B cell (primary cell): ENCODE results near the gene CD207. TPM values are rescaled to one million over a fixed set of nuclear protein-coding genes. Genes with fewer than 3 reads are reported as not detected.

Source experiments
- ATAC-seq: fragments of 200-7000 bp; cut with Tn5 transposase; one replicate; pipeline ENCODE4 v1.10.0; 2021; ENCODE audit warnings: low read depth, mild to moderate bottlenecking, moderate number of reproducible peaks, moderate library complexity
- CTCF ChIA-PET: fragments of 350-600 bp; sonication (Branson Sonifier 250); formaldehyde crosslinking; loops from one replicate; lab custom pipeline; 2021; ENCODE audit warnings: antibody characterized with exemption, inconsistent platforms; lab: Charles Lee
- POLR2A ChIA-PET: fragments of 350-600 bp; sonication (Branson Sonifier 250); formaldehyde crosslinking; loops from one replicate; lab custom pipeline; 2021; ENCODE audit warnings: antibody characterized with exemption; lab: Charles Lee
- DNase-seq: peaks from one replicate; pipeline ENCODE4 v3.0.0; 2013
- H2AFZ ChIP-seq: 2 replicates; pipeline ENCODE4 v1.6.1; 2012; ENCODE audit warnings: mild to moderate bottlenecking, low read depth, low read length; ENCODE audit not compliant: insufficient read depth, poor library complexity, severe bottlenecking
- H3K27ac ChIP-seq, 2 donors: 1 replicate in 1 of 2; 2 replicates in 1 of 2; pipeline ENCODE4 v1.5.1; 2012 to 2013; ENCODE audit warnings: low read length in 2 of 2, mild to moderate bottlenecking in 2 of 2, moderate library complexity in 1 of 2
- H3K27me3 ChIP-seq, 4 experiments: fragments of 200-600 bp in 1 of 4; sonication (generic) in 1 of 4; replicated peaks in 1 of 4; 1 replicate in 2 of 4; 2 replicates in 2 of 4; pipeline versions ENCODE4 v1.6.1 to v1.7.0; 2013 to 2016; ENCODE audit warnings: low read length in 3 of 4, mild to moderate bottlenecking in 2 of 4, mixed read lengths in 1 of 4, moderate library complexity in 1 of 4; ENCODE audit not compliant: insufficient read depth in 4 of 4, control insufficient read depth in 3 of 4; ENCODE audit errors: control extremely low read depth in 1 of 4
- H3K36me3 ChIP-seq, 2 experiments: replicated peaks in 1 of 2; 1 replicate in 1 of 2; 2 replicates in 1 of 2; pipeline versions ENCODE4 v1.6.1 to v1.7.1; 2013; ENCODE audit warnings: low read length in 1 of 2; ENCODE audit not compliant: insufficient read depth in 2 of 2, control insufficient read depth in 1 of 2; ENCODE audit errors: control extremely low read depth in 1 of 2, extremely low read depth in 1 of 2
- H3K4me1 ChIP-seq, 2 donors: fragments of 200-600 bp in 1 of 2; sonication (generic) in 1 of 2; 1 replicate in 1 of 2; 2 replicates in 1 of 2; pipeline versions ENCODE4 v1.5.1 to v1.6.1; 2013 to 2017; ENCODE audit warnings: low read length in 2 of 2; ENCODE audit not compliant: control insufficient read depth in 2 of 2, insufficient read depth in 2 of 2
- H3K4me2 ChIP-seq: replicated peaks from 2 replicates; pipeline ENCODE3; 2012; ENCODE audit warnings: mild to moderate bottlenecking, low read depth, low read length; ENCODE audit not compliant: poor library complexity, severe bottlenecking
- H3K4me3 ChIP-seq, 5 experiments: fragments of 200-600 bp in 1 of 5; sonication (generic) in 1 of 5; 1 replicate in 3 of 5; 2 replicates in 2 of 5; pipeline versions ENCODE4 v1.5.1 to v1.7.0; 2011 to 2016; ENCODE audit warnings: low read length in 4 of 5, mild to moderate bottlenecking in 4 of 5, low read depth in 2 of 5, control low read depth in 1 of 5, moderate library complexity in 1 of 5; ENCODE audit not compliant: insufficient read depth in 1 of 5; ENCODE audit errors: control extremely low read depth in 1 of 5, extremely low read depth in 1 of 5
- H3K79me2 ChIP-seq: fragments of 200-600 bp; sonication (generic); one replicate; pipeline ENCODE4 v1.6.0; 2016; ENCODE audit warnings: low read length; ENCODE audit not compliant: control insufficient read depth, insufficient read depth
- H3K9ac ChIP-seq: fragments of 200-600 bp; sonication (generic); 2 replicates; pipeline ENCODE4 v1.6.1; 2017; ENCODE audit warnings: mild to moderate bottlenecking, low read length, moderate library complexity
- H3K9me3 ChIP-seq, 3 donors: one replicate each; pipeline versions ENCODE4 v1.6.1 to v1.7.1; 2013; ENCODE audit warnings: low read length in 2 of 3; ENCODE audit not compliant: control insufficient read depth in 2 of 3, insufficient read depth in 1 of 3; ENCODE audit errors: control extremely low read depth in 1 of 3
- H4K20me1 ChIP-seq: 2 replicates; pipeline ENCODE4 v1.6.0; 2012; ENCODE audit warnings: mild to moderate bottlenecking, low read length; ENCODE audit not compliant: insufficient read depth, control insufficient read depth, poor library complexity, severe bottlenecking
- H3K27ac Mint-ChIP-seq: one replicate; pipeline ENCODE4 v1.8.0; 2021; ENCODE audit warnings: mixed read lengths
- H3K27me3 Mint-ChIP-seq: one replicate; pipeline ENCODE4 v1.8.0; 2021; ENCODE audit warnings: mixed read lengths
- H3K4me1 Mint-ChIP-seq: one replicate; pipeline ENCODE4 v1.8.0; 2021; ENCODE audit warnings: mixed read lengths
- H3K4me3 Mint-ChIP-seq: one replicate; pipeline ENCODE4 v1.8.0; 2021; ENCODE audit warnings: mixed read lengths
- H3K9me3 Mint-ChIP-seq: one replicate; pipeline ENCODE4 v1.8.0; 2022; ENCODE audit warnings: mixed read lengths; ENCODE audit not compliant: insufficient read depth
- CTCF ChIP-seq: fragments of 200-600 bp; IDR thresholded peaks from one replicate; pipeline ENCODE4 v1.8.0; 2022; ENCODE audit warnings: antibody characterized with exemption, mild to moderate bottlenecking
- EZH2 ChIP-seq: IDR thresholded peaks from 2 replicates; pipeline ENCODE4 v1.6.1; 2012; ENCODE audit warnings: borderline replicate concordance, low read depth, mild to moderate bottlenecking, moderate library complexity, low read length; ENCODE audit not compliant: insufficient read depth, poor library complexity, severe bottlenecking
- WGBS: methylation state at CpG from one replicate; pipeline ENCODE4 v1.1.5; 2013; ENCODE audit warnings: missing lambda C conversion rate; ENCODE audit not compliant: insufficient coverage; 5-methylcytosine and 5-hydroxymethylcytosine counted together
- intact Hi-C: fragments of 100-400 bp; cut with micrococcal nuclease; formaldehyde crosslinking; loops from one replicate; pipeline ENCODE4 v1.10.0; 2022
- polyA plus RNA-seq: library from polyadenylated mRNA; depleted of rRNA; stranded (reverse); fragments of >200 nt; gene quantifications from 2 replicates; pipeline ENCODE4 v1.2.3, GENCODE V29; 2012
- total RNA-seq, 2 donors: library from RNA; stranded (reverse); fragments of 120-200 nt in 1 of 2; gene quantifications; 1 replicate in 1 of 2; 2 replicates in 1 of 2; pipeline versions ENCODE4 v1.2.3 to v1.2.4, GENCODE V29; 2013 to 2022

Gene CD207
- total and polyA plus RNA-seq, 2 donors (not counting 1 experiment from before 2014, with no cell fraction given): not detected

DNA sequence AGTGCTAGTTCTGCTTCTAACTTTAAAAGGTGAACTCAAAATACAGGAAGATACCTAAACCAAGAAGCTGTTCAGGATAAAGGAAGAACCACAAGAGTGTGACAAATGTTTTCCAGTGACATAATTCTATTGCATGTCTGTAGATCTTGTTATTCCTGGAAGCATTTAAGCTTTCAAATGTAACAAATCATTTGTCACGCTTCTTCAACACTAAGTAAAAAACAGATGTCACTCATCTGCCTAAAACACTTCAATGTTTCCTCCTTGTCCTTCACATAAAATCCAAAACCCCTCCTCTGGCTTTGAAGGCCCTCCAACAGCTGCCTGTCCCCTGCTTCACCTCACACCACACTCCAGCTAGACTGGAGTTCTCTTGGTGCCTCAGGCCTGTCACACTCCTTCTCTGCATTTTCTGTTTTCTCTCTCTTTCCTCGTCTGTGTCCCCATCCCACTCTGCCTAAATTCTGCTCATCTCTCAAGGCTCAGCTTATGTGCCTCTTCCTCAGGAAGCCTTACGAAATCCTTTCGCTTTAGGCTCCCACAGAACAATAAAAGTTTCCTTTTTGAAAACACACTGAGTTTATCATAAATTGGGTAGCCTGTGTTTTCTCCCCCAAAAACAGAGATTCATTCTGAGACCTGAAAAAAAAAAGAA lies 8.8 kb downstream of the CD207 start:
- no peak overlapping the region for H3K4me2 ChIP-seq
- H3K4me1 ChIP-seq: no peaks in the 10 kb centered on the region
- intact Hi-C loops: no loop called here
- Mint-ChIP-seq H3K27ac (no peak overlapping the region), H3K4me1 (no peaks in the 10 kb centered on the region), H3K4me3 (no peak overlapping the region), H3K27me3 (peaks cover 30% of the 10 kb centered on the region), H3K9me3 (no peaks in the 10 kb centered on the region)
- no peak overlapping the region for H2AFZ ChIP-seq
- TF ChIP-seq EZH2 (no peak), CTCF (no peak)
- H3K27me3 ChIP-seq: no peaks in the 10 kb centered on the region
- DNase-seq (no peak), ATAC-seq (no peak)
- H3K9ac ChIP-seq: no peak overlapping the region
- ChIA-PET POLR2A (no interaction called here), CTCF (interaction anchor here (1.1 kb wide), 1 partner anchor 43 kb away, joined by 3 read pairs; no protein-coding TSS in a partner anchor)
- H3K27ac ChIP-seq: no peak overlapping the region
- no peaks in the 10 kb centered on the region for H3K9me3 ChIP-seq
- no peak overlapping the region for H3K4me3 ChIP-seq
- H3K36me3 ChIP-seq: no peaks in the 10 kb centered on the region
- no peaks in the 10 kb centered on the region for H3K79me2 ChIP-seq
- 69% methylated on average over 3 of the region's 4 CpGs for WGBS
- no peaks in the 10 kb centered on the region for H4K20me1 ChIP-seq

GRCh38 chr2:70823249-70823648 lies 12.4 kb downstream of the CD207 start:
- H3K4me3 ChIP-seq: no peak overlapping the region
- no peak overlapping the region for H3K4me2 ChIP-seq
- H4K20me1 ChIP-seq: no peaks in the 10 kb centered on the region
- H3K27ac Mint-ChIP-seq: no peak overlapping the region
- peaks cover 0 to 5% (median 0%) of the 10 kb centered on the region in 4 experiments for H3K27me3 ChIP-seq
- 72% methylated on average over 4 of the region's 5 CpGs for WGBS
- intact Hi-C loops: no loop called here
- no peak overlapping the region for H3K4me3 Mint-ChIP-seq
- H2AFZ ChIP-seq: no peak overlapping the region
- no peaks in the 10 kb centered on the region for H3K9me3 Mint-ChIP-seq
- H3K4me1 Mint-ChIP-seq: no peaks in the 10 kb centered on the region
- H3K27ac ChIP-seq: no peak overlapping the region
- ATAC-seq (no peak), DNase-seq (no peak)
- peaks cover 25% of the 10 kb centered on the region for H3K27me3 Mint-ChIP-seq
- H3K36me3 ChIP-seq: no peaks in the 10 kb centered on the region
- TF ChIP-seq CTCF (no peak), EZH2 (no peak)
- no peaks in the 10 kb centered on the region for H3K79me2 ChIP-seq
- POLR2A ChIA-PET: no interaction called here
- no peak overlapping the region for H3K9ac ChIP-seq
- no peaks in the 10 kb centered on the region for H3K9me3 ChIP-seq
- H3K4me1 ChIP-seq: no peaks in the 10 kb centered on the region
- CTCF ChIA-PET: no interaction called here
